ENCODE data around the gene CYTH1. TPM values are rescaled to one million over a fixed set of nuclear protein-coding genes. Genes with fewer than 3 reads are reported as not detected.
A peak's percentile ranks its signal among the peaks of the same experiment; 100 is the strongest.

The CYTH1 gene
- total and polyA plus RNA-seq, 2 donors (not counting 1 experiment from before 2014, with no cell fraction given) = 255 to 353 TPM

GRCh38 chr17:78718575-78719208 lies 63.4 kb downstream of the CYTH1 start:
- H3K27me3 Mint-ChIP-seq = no peaks in the 10 kb centered on the region

More at GRCh38 chr17:78718575-78719208, 63.4 kb downstream of the CYTH1 start:
- Histone ChIP-seq H4K20me1 (ENCODE audit: control insufficient read depth, insufficient read depth, low read length, poor library complexity, severe bottlenecking) (peaks cover 100% of the 10 kb centered on the region), H3K36me3 (replicated peaks in 1 of 2; ENCODE audit: control extremely low read depth in 1 of 2, control insufficient read depth in 1 of 2, extremely low read depth in 1 of 2, insufficient read depth in 2 of 2, low read length in 1 of 2) (peaks cover 0 to 8% of the 10 kb centered on the region in 2 experiments), H3K4me3 (ENCODE audit: control extremely low read depth in 1 of 5, extremely low read depth in 1 of 5, insufficient read depth in 1 of 5, low read depth in 2 of 5, low read length in 4 of 5) (no peak overlapping the region), H3K79me2 (ENCODE audit: control insufficient read depth, insufficient read depth, low read length) (peaks cover 100% of the 10 kb centered on the region), H2AFZ (ENCODE audit: insufficient read depth, low read depth, low read length, poor library complexity, severe bottlenecking) (no peak overlapping the region), H3K9me3 (ENCODE audit: control extremely low read depth in 1 of 3, control insufficient read depth in 2 of 3, insufficient read depth in 1 of 3, low read length in 2 of 3) (no peaks in the 10 kb centered on the region), H3K4me1 (ENCODE audit: control insufficient read depth in 2 of 2, insufficient read depth in 2 of 2, low read length in 2 of 2) (peaks cover 95 to 100% of the 10 kb centered on the region in 2 donors), H3K27me3 (replicated peaks in 1 of 4; ENCODE audit: control extremely low read depth in 1 of 4, control insufficient read depth in 3 of 4, insufficient read depth in 4 of 4, low read length in 3 of 4) (no peaks in the 10 kb centered on the region), H3K4me2 (replicated peaks; ENCODE audit: low read depth, low read length, poor library complexity, severe bottlenecking) (peak overlapping the region; percentile 63), H3K27ac (ENCODE audit: low read length in 2 of 2) (peak overlapping the region; percentile 69 to 86), H3K9ac (ENCODE audit: low read length) (peak overlapping the region; percentile 22)
- ChIA-PET CTCF (interaction anchor here (0.6 to 5.8 kb wide), 8 partner anchors 10 to 1638 kb away, joined by 3 to 42 read pairs (median 4); no protein-coding TSS in a partner anchor), POLR2A (interaction anchor here (0.6 to 2.3 kb wide), 7 partner anchors 12 to 61 kb away, joined by 3 to 7 read pairs (median 5); no protein-coding TSS in a partner anchor)
- Mint-ChIP-seq H3K27ac (peak overlapping the region; percentile 84), H3K9me3 (ENCODE audit: insufficient read depth) (no peaks in the 10 kb centered on the region), H3K4me3 (peak overlapping the region; percentile 77), H3K4me1 (peaks cover 92% of the 10 kb centered on the region)
- TF ChIP-seq CTCF (IDR thresholded peaks at IDR 0.05) (no peak), EZH2 (IDR thresholded peaks at IDR 0.05; ENCODE audit: borderline replicate concordance, insufficient read depth, low read depth, low read length, poor library complexity, severe bottlenecking) (no peak)
- ATAC-seq (ENCODE audit: low read depth) = peak; percentile 46
- DNase-seq = peak; percentile 69
- intact Hi-C loops (cut with micrococcal nuclease) = loop anchor here (1.0 to 2.0 kb wide), 2 partner anchors 9 to 18 kb away; no protein-coding TSS in a partner anchor
- 76% methylated on average over 5 of the region's 8 CpGs for WGBS (ENCODE audit: insufficient coverage)

Data from B cell (primary cell).